Measurements from ENCODE around the gene NKX1-2. TPM values are rescaled to one million over a fixed set of nuclear protein-coding genes. Genes with fewer than 3 reads are reported as not detected.

The NKX1-2 gene
- polyA plus RNA-seq, 1 donor, result not detected

DNA sequence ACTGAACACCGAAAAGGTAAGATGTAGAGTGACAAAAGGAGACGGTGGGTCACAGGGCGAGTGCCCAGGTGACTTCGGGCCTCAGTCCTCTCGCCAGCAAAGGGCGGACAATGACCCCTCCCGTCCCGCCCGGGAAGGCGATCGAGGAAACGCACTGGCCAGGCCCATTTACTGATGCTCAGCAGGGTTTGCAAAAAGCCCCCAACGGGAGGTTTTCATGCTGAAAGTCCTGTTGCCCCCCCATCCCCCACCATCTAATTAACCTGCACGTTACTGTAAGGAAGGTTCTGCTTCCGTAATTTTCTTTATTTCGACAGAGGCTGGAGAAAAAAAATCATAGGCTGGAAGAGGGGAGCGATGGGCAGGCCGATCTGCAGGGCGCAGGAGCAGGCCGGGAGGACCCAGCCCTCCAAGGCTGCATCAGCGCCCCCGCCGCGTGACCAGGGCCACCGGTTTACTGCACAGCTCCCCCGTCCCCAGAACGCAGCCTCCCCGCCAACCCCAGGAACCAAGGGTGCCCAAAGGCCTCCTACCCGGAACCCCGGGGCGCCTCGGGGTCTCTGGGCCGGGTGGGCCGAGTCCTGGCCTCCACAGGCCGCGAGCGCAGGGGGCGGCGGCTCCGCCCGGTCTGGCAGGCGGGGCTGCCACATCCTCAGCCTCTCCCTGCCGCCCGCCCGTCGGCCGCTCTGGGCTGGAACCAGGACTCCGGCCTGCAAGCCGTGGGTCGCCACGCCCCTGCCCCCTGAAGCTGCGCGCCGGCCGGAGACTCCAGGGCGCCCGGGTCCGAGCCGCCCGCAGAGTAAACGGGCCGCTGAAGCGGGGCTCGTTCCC, 31.7 kb downstream of the NKX1-2 start:
- no peak for DNase-seq (ENCODE audit: low read depth)

- no peak for DNase-seq (ENCODE audit: low read depth)
Observed at GRCh38 chr10:124416733-124417132, 33.1 kb downstream of the NKX1-2 start.

- DNase-seq (ENCODE audit: low read depth), result no peak
Observed at GRCh38 chr10:124415210-124415609, 34.6 kb downstream of the NKX1-2 start.

GRCh38 chr10:124414076-124414475, 35.8 kb downstream of the NKX1-2 start:
- no peak for DNase-seq (ENCODE audit: low read depth)

- DNase-seq (ENCODE audit: low read depth), result no peak
Observed at GRCh38 chr10:124409696-124410095, 40.1 kb downstream of the NKX1-2 start.

- no peak for DNase-seq (ENCODE audit: low read depth)
Observed at GRCh38 chr10:124408357-124408756, 41.5 kb downstream of the NKX1-2 start.

GRCh38 chr10:124407456-124407855, 42.4 kb downstream of the NKX1-2 start:
- no peak for DNase-seq (ENCODE audit: low read depth)

- no peak for DNase-seq (ENCODE audit: low read depth)
Observed at GRCh38 chr10:124403548-124403947, 46.3 kb downstream of the NKX1-2 start.

DNA sequence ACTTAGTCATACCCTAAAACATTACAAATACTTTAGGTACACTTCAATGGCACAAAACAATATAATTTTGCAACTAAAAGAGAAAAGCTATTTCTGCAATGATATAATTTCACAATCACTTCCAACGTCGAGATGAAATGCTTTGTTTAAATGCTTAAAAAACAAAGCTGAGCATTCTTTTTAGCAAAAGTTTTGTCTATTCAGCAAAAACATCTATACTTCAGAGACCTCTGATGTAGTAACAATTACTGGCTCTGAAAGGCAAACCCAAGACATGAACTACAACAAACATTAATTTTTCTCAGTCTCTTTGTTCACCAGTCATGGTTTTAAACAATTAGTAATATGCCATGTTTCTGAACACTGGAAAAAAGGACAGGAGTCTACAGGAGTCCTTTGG, 47.6 kb downstream of the NKX1-2 start:
- DNase-seq (ENCODE audit: low read depth), result no peak

GRCh38 chr10:124401633-124402032, 48.2 kb downstream of the NKX1-2 start:
- DNase-seq (ENCODE audit: low read depth), result no peak

Other genes with a start within 250 kb of the NKX1-2 start
- gene OAT, start 31.1 kb downstream of the NKX1-2 start, polyA plus RNA-seq (ENCODE audit: insufficient read length), result 57.2 TPM
- gene LHPP, start 11.8 kb upstream of the NKX1-2 start, polyA plus RNA-seq (ENCODE audit: insufficient read length), result 6.9 TPM